SK-N-SH (cell line): ENCODE results near the gene RCAN1. TPM values are rescaled to one million over a fixed set of nuclear protein-coding genes. Genes with fewer than 3 reads are reported as not detected.

ENCODE experiments used
- CTCF ChIA-PET: fragments of 300-600, 350-600 bp; formaldehyde crosslinking; extraction: SDS; loops from one replicate; lab custom pipeline; 2021; lab: Yijun Ruan, JAX
- POLR2A ChIA-PET: fragments of 350-600 bp; sonication (Branson Sonifier 250); formaldehyde crosslinking; extraction: SDS; loops from one replicate; lab custom pipeline; 2020; ENCODE audit warnings: antibody characterized with exemption, inconsistent platforms; lab: Yijun Ruan, JAX
- DNase-seq: peaks from one replicate; pipeline ENCODE4 v3.0.0; 2012
- H2AFZ ChIP-seq: fragments of 200-600 bp; sonication (generic); 2 replicates; pipeline ENCODE4 v1.8.1; 2016; ENCODE audit warnings: antibody characterized with exemption, mild to moderate bottlenecking, low read depth
- H3F3A ChIP-seq: fragments of 200-600 bp; sonication (generic); replicated peaks from 2 replicates; pipeline ENCODE3; 2016; ENCODE audit warnings: antibody characterized with exemption, mild to moderate bottlenecking; ENCODE audit not compliant: insufficient read depth
- H3K27ac ChIP-seq, 2 experiments: fragments of 200-500 bp in 1 of 2; fragments of 200-600 bp in 1 of 2; sonication (Bioruptor generic) in 1 of 2; sonication (generic), shearing (Covaris generic) in 1 of 2; 2 replicates each; pipeline versions ENCODE4 v1.5.1 to v1.6.1; 2014 to 2016; ENCODE audit warnings: low read depth in 2 of 2, inconsistent platforms in 1 of 2, low read length in 1 of 2, mild to moderate bottlenecking in 1 of 2, mixed read lengths in 1 of 2
- H3K27me3 ChIP-seq: fragments of 200-600 bp; sonication (generic), shearing (Covaris generic); 2 replicates; pipeline ENCODE4 v1.6.1; 2016; ENCODE audit warnings: mixed run types; ENCODE audit not compliant: insufficient read depth
- H3K36me3 ChIP-seq, 2 experiments: fragments of 200-500 bp in 1 of 2; fragments of 200-600 bp in 1 of 2; sonication (Bioruptor generic) in 1 of 2; sonication (generic) in 1 of 2; replicated peaks in 1 of 2; 2 replicates each; pipeline versions ENCODE3 to v1.5.1; 2014 to 2016; ENCODE audit warnings: low read length in 1 of 2, mild to moderate bottlenecking in 1 of 2; ENCODE audit not compliant: insufficient read depth in 2 of 2, control insufficient read depth in 1 of 2
- H3K4me1 ChIP-seq, 2 experiments: fragments of 200-500 bp in 1 of 2; fragments of 200-600 bp in 1 of 2; sonication (Bioruptor generic) in 1 of 2; sonication (generic), shearing (Covaris generic) in 1 of 2; 2 replicates each; pipeline versions ENCODE4 v1.5.1 to v1.6.1; 2014 to 2016; ENCODE audit warnings: low read depth in 1 of 2, low read length in 1 of 2, mixed run types in 1 of 2; ENCODE audit not compliant: insufficient read depth in 2 of 2, control insufficient read depth in 1 of 2
- H3K4me2 ChIP-seq: fragments of 200-600 bp; sonication (generic), shearing (Covaris generic); 2 replicates; pipeline ENCODE4 v1.6.1; 2017; ENCODE audit warnings: mixed run types
- H3K4me3 ChIP-seq, 2 experiments: fragments of 200-500 bp in 1 of 2; fragments of 200-600 bp in 1 of 2; sonication (Bioruptor generic) in 1 of 2; sonication (generic), shearing (Covaris generic) in 1 of 2; 2 replicates each; pipeline versions ENCODE4 v1.5.1 to v1.8.1; 2014 to 2016; ENCODE audit warnings: low read depth in 2 of 2, inconsistent platforms in 1 of 2, low read length in 1 of 2, mild to moderate bottlenecking in 1 of 2, mixed read lengths in 1 of 2, moderate library complexity in 1 of 2
- H3K79me2 ChIP-seq: fragments of 200-600 bp; sonication (generic); 2 replicates; pipeline ENCODE4 v1.8.1; 2017; ENCODE audit warnings: mild to moderate bottlenecking; ENCODE audit not compliant: insufficient read depth
- H3K9ac ChIP-seq: fragments of 200-600 bp; sonication (generic); 2 replicates; pipeline ENCODE4 v1.6.1; 2017; ENCODE audit warnings: mixed run types
- H3K9me2 ChIP-seq: fragments of 200-600 bp; sonication (generic); 2 replicates; pipeline ENCODE4 v1.6.1; 2017; ENCODE audit warnings: mixed run types
- H3K9me3 ChIP-seq: fragments of 200-600 bp; sonication (generic); 2 replicates; pipeline ENCODE4 v1.6.1; 2017; ENCODE audit warnings: mixed run types, mild to moderate bottlenecking, moderate library complexity
- H4K20me1 ChIP-seq: fragments of 200-600 bp; sonication (generic); 2 replicates; pipeline ENCODE4 v1.6.1; 2017; ENCODE audit warnings: mild to moderate bottlenecking, mixed run types; ENCODE audit not compliant: insufficient read depth
- CTCF ChIP-seq: fragments of 200-600 bp; sonication (generic); IDR thresholded peaks from 2 replicates; pipeline ENCODE4 v1.6.1; 2017; ENCODE audit warnings: antibody characterized with exemption, mild to moderate bottlenecking, moderate library complexity
- EP300 ChIP-seq, 2 experiments: IDR thresholded peaks; 2 replicates each; pipeline versions ENCODE4 v1.4.0 to v1.6.1; 2012; ENCODE audit warnings: borderline replicate concordance in 1 of 2, low read depth in 1 of 2, low read length in 1 of 2
- EZH2phosphoT487 ChIP-seq: fragments of 200-600 bp; sonication (generic); IDR thresholded peaks from 2 replicates; pipeline ENCODE4 v1.6.1; 2017; ENCODE audit warnings: low read depth, mixed run types, mild to moderate bottlenecking, antibody characterized with exemption, moderate library complexity, borderline replicate concordance
- FOXM1 ChIP-seq: IDR thresholded peaks from 2 replicates; pipeline ENCODE4 v1.4.0; 2012; ENCODE audit warnings: low read depth, mild to moderate bottlenecking
- GABPA ChIP-seq: IDR thresholded peaks from 2 replicates; pipeline ENCODE4 v1.4.0; 2012; ENCODE audit warnings: low read depth, mild to moderate bottlenecking
- NFIC ChIP-seq: IDR thresholded peaks from 2 replicates; pipeline ENCODE4 v1.4.0; 2012; ENCODE audit warnings: borderline replicate concordance
- PBX3 ChIP-seq: IDR thresholded peaks from 2 replicates; pipeline ENCODE4; 2012
- POLR2AphosphoS5 ChIP-seq: IDR thresholded peaks from 2 replicates; pipeline ENCODE4 v1.6.1; 2012; ENCODE audit warnings: low read depth, low read length
- RAD21 ChIP-seq: IDR thresholded peaks from 2 replicates; pipeline ENCODE4 v1.6.1; 2012; ENCODE audit warnings: mild to moderate bottlenecking, low read length
- USF1 ChIP-seq: IDR thresholded peaks from 2 replicates; pipeline ENCODE4 v1.4.0; 2012; ENCODE audit warnings: low read depth, borderline replicate concordance
- USF2 ChIP-seq: fragments of 150-350 bp; IDR thresholded peaks from 2 replicates; pipeline ENCODE4 v1.6.1; 2017; ENCODE audit warnings: antibody characterized with exemption, low read length, low read depth, borderline replicate concordance
- WGBS: methylation state at CpG from one replicate; pipeline ENCODE4 v1.1.6; 2017; ENCODE audit warnings: low lambda C conversion rate; 5-methylcytosine and 5-hydroxymethylcytosine counted together
- polyA plus RNA-seq, 3 experiments: library from polyadenylated mRNA; depleted of rRNA; stranded (reverse); fragments of >200 nt; gene quantifications; 2 replicates each; pipeline ENCODE4 v1.2.3, GENCODE V29; 2012

Gene RCAN1
- polyA plus RNA-seq, 1 of the 3 experiments (the other 2 are of a cell fraction) = 16.7 TPM

- Histone ChIP-seq H3K9ac (no peak overlapping the region), H3K4me3 (no peak overlapping the region), H3K9me2 (no peaks in the 10 kb centered on the region), H3K4me2 (no peak overlapping the region), H3K4me1 (no peaks in the 10 kb centered on the region; a peak in 1 of 4 replicates), H3K36me3 (no peaks in the 10 kb centered on the region), H3K9me3 (no peaks in the 10 kb centered on the region), H2AFZ (no peak overlapping the region), H3K79me2 (no peaks in the 10 kb centered on the region), H3K27me3 (no peaks in the 10 kb centered on the region), H3F3A (no peaks in the 10 kb centered on the region), H3K27ac (no peak overlapping the region), H4K20me1 (no peaks in the 10 kb centered on the region)
- POLR2A ChIA-PET = no interaction called here
- CTCF ChIA-PET = interaction anchor here (1.4 kb wide), 1 partner anchor 9 kb away, joined by 7 read pairs; no protein-coding TSS in a partner anchor
- DNase-seq = no peak
- TF ChIP-seq USF1 = no peak
- no peak for TF ChIP-seq GABPA
- no peak for TF ChIP-seq POLR2AphosphoS5
- TF ChIP-seq CTCF = no peak
- TF ChIP-seq PBX3 = no peak
- TF ChIP-seq NFIC = no peak
- TF ChIP-seq EP300 (IDR thresholded peaks at IDR 0.05; ENCODE audit: borderline replicate concordance in 1 of 2, low read depth in 1 of 2, low read length in 1 of 2) = no peak
- no peak for TF ChIP-seq RAD21
- TF ChIP-seq USF2 = no peak
- no peak for TF ChIP-seq EZH2phosphoT487
- no peak for TF ChIP-seq FOXM1
- WGBS = 72% methylated on average over 5 of the region's 5 CpGs
Observed at GRCh38 chr21:34593423-34593822, 21.5 kb downstream of the RCAN1 start.
